SH-SY5Y (cell line): Measurements from ENCODE around the gene FBXL16.

Experiments used
- GATA2 ChIP-seq: IDR thresholded peaks from 2 replicates; pipeline ENCODE4 v1.6.1; 2011; ENCODE audit warnings: mild to moderate bottlenecking, low read depth, low read length
- GATA3 ChIP-seq: IDR thresholded peaks from 2 replicates; pipeline ENCODE4 v1.6.1; 2011; ENCODE audit warnings: low read depth, mild to moderate bottlenecking, low read length, moderate library complexity

- TF ChIP-seq GATA2 (no peak), GATA3 (no peak)
These were observed 38.3 kb upstream of the FBXL16 start for GRCh38 chr16:743794-744500.
